Thymus (tissue), 11 donors: Measurements from ENCODE around the gene PM20D2. TPM values are rescaled to one million over a fixed set of nuclear protein-coding genes. Genes with fewer than 3 reads are reported as not detected.
"Not testable (repeated sequence)": the region's sequence is repeated elsewhere in the genome, so short reads cannot be mapped to it uniquely, and the experiment has no call there.

ENCODE experiments used
- DNase-seq, 9 donors: peaks; one replicate each; pipeline ENCODE4 v3.0.0-alpha.2; 2013; ENCODE audit warnings: low spot score in 9 of 9, low read depth in 6 of 9, missing footprints in 1 of 9
- H3K27ac ChIP-seq, 2 donors: one replicate each; pipeline ENCODE4 v1.5.1; 2013; ENCODE audit warnings: control low read depth in 1 of 2, low read depth in 1 of 2, low read length in 1 of 2, mild to moderate bottlenecking in 1 of 2, moderate library complexity in 1 of 2
- H3K27me3 ChIP-seq, 2 donors: one replicate each; pipeline ENCODE4 v1.5.1; 2013; ENCODE audit warnings: low read length in 1 of 2; ENCODE audit not compliant: control insufficient read depth in 2 of 2, insufficient read depth in 1 of 2
- H3K36me3 ChIP-seq, 2 donors: one replicate each; pipeline ENCODE4 v1.5.1; 2013; ENCODE audit warnings: low read length in 1 of 2, mild to moderate bottlenecking in 1 of 2, moderate library complexity in 1 of 2; ENCODE audit not compliant: control insufficient read depth in 2 of 2, insufficient read depth in 2 of 2
- H3K4me1 ChIP-seq, 2 donors: one replicate each; pipeline ENCODE4 v1.5.1; 2013; ENCODE audit warnings: low read length in 2 of 2; ENCODE audit not compliant: control insufficient read depth in 2 of 2, insufficient read depth in 2 of 2
- H3K4me3 ChIP-seq, 2 donors: one replicate each; pipeline ENCODE4 v1.5.1; 2013; ENCODE audit warnings: low read length in 2 of 2, control low read depth in 1 of 2, mild to moderate bottlenecking in 1 of 2
- H3K9me3 ChIP-seq, 2 donors: one replicate each; pipeline ENCODE4 v1.5.1; 2013; ENCODE audit warnings: low read length in 1 of 2, mild to moderate bottlenecking in 1 of 2; ENCODE audit not compliant: control insufficient read depth in 2 of 2, insufficient read depth in 1 of 2
- WGBS: extraction: QIAGEN DNeasy Blood & Tissue Kit; methylation state at CpG from one replicate; pipeline ENCODE4 v1.1.7; 2013; 5-methylcytosine and 5-hydroxymethylcytosine counted together
- polyA plus RNA-seq: library from polyadenylated mRNA; stranded (reverse); fragments of 200-250 nt; gene quantifications from one replicate; pipeline ENCODE4 v1.2.3, GENCODE V29; 2013
- total RNA-seq: library from RNA; stranded (reverse); fragments of 120-200 nt; gene quantifications from one replicate; pipeline ENCODE4 v1.2.4, GENCODE V29; 2013
- donor health status: healthy.

PM20D2 gene
- total and polyA plus RNA-seq, 2 donors = 17.2 to 19.2 TPM

DNA sequence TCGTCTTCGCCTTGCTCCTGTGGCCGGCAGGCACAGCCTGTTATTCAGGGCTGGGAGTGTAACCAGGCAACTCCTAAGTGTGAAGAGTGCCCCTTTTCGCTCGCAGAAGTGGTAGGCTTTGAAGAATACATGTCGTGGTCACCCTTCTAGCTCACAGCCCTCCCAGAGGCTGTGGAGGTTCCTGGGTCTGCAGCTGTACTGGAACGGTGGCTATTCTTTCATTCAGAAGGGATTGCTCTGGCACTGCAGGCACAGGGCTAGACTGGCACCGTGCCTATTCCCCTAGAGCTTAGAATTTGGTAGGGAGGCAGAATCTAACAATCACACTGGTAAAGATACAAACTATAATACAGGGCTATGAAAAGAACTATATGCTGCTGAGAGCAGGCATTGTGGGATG lies 26.9 kb upstream of the PM20D2 start:
- 76% methylated on average over 8 of the region's 8 CpGs for WGBS
- H3K36me3 ChIP-seq = no peaks in the 10 kb centered on the region
- no peaks in the 10 kb centered on the region for H3K9me3 ChIP-seq
- H3K4me3 ChIP-seq = no peak overlapping the region
- peaks cover 3 to 36% of the 10 kb centered on the region in 2 donors for H3K27me3 ChIP-seq
- H3K4me1 ChIP-seq = peaks cover 4 to 13% of the 10 kb centered on the region in 2 donors
- H3K27ac ChIP-seq = no peak overlapping the region
- no peak for DNase-seq

DNA sequence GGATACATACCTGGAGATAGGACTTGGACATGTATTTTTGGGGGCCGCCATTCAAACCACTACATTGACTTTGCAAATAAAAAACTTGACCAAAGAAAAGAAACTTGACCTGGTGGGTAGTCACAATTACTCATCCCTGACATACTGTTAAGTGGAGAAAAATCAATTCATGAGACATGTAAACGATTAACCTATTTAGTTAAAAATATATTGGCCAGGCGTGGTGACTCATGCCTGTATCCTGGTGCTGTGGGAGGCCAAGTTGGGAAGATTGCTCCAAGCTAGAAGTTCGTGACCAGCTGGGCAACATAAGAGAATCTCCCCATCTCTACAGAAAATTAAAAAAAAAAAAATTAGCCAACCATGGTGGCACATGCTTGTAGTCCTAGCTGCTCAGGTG lies 25.5 kb upstream of the PM20D2 start:
- no peaks in the 10 kb centered on the region for H3K9me3 ChIP-seq
- no peak overlapping the region for H3K27ac ChIP-seq
- WGBS = 97% methylated on average over 4 of the region's 4 CpGs
- H3K4me1 ChIP-seq = peaks cover 4 to 13% of the 10 kb centered on the region in 2 donors
- H3K4me3 ChIP-seq = no peak overlapping the region
- no peaks in the 10 kb centered on the region for H3K36me3 ChIP-seq
- DNase-seq = no peak
- peaks cover 3 to 36% of the 10 kb centered on the region in 2 donors for H3K27me3 ChIP-seq

DNA sequence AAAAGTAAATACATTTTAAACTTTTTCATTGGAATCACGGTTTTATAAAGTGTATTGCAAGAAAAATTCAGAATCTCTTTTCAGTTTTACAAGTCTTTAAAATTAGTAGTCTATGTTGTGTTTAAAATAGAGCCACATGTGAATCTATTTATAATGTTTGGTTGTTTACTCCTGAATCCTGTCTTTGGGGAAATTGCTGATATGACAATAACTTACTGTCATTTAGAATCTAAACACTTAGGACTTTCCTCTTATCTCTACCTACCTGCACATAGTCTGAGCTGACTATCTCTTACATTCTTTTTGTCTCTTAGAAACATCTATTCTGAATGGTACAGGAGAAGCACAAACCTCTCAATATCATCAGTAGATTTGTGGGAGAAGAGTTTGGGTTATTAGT lies 23.9 kb upstream of the PM20D2 start:
- Histone ChIP-seq H3K36me3 (no peaks in the 10 kb centered on the region), H3K27ac (no peak overlapping the region), H3K9me3 (no peaks in the 10 kb centered on the region), H3K4me1 (peaks cover 4 to 11% of the 10 kb centered on the region in 2 donors), H3K27me3 (peaks cover under 1 to 27% of the 10 kb centered on the region in 2 donors), H3K4me3 (no peak overlapping the region)
- no peak for DNase-seq
- WGBS = 95% methylated on average over 1 of the region's 1 CpG

DNA sequence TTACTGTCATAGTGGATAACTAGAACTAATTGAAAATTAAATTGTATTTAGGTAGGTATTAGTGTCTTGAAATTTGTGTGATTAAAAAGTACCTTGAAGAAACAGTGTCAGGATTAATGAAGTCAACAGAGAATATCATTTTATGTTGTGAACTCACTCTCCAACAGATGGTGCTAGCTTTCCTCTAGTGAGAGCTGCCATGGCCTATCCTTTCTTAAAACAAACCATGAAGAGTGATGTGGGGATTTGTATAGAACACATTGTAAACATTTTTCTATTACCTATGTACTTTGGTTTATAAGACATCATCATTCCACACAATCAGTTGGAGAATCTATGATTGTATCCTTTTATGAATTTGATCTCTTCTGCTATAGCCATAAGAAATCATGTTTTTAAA lies 23.2 kb upstream of the PM20D2 start:
- peak in 4 of 9 donors; percentile 15 to 62 (median 26) for DNase-seq
- H3K9me3 ChIP-seq = no peaks in the 10 kb centered on the region
- H3K36me3 ChIP-seq = no peaks in the 10 kb centered on the region
- H3K4me3 ChIP-seq = no peak overlapping the region
- peaks cover 0 to 8% of the 10 kb centered on the region in 2 donors for H3K4me1 ChIP-seq
- peaks cover 0 to 20% of the 10 kb centered on the region in 2 donors for H3K27me3 ChIP-seq
- no peak overlapping the region for H3K27ac ChIP-seq

DNA sequence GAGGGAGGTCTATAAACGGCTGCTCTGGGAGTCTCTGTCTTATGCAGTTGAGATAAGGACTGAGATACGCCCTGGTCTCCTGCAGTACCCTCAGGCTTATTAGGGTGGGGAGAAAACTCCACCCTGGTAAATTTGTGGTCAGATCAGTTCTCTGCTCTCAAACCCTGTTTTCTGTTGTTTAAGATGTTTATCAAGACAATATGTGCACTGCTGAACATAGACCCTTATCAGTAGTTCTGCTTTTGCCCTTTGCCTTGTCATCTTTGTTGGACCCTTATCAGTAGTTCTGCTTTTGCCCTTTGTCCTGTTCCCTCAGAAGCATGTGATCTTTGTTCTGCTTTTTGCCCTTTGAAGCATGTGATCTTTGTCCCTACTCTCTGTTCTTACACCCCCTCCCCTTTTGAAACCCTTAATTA lies 17.6 kb upstream of the PM20D2 start:
- H3K27me3 ChIP-seq, H3K4me3 ChIP-seq, H3K27ac ChIP-seq, H3K9me3 ChIP-seq, H3K4me1 ChIP-seq, H3K36me3 ChIP-seq, DNase-seq: not testable (repeated sequence)
- WGBS = 95% methylated on average over 2 of the region's 2 CpGs

DNA sequence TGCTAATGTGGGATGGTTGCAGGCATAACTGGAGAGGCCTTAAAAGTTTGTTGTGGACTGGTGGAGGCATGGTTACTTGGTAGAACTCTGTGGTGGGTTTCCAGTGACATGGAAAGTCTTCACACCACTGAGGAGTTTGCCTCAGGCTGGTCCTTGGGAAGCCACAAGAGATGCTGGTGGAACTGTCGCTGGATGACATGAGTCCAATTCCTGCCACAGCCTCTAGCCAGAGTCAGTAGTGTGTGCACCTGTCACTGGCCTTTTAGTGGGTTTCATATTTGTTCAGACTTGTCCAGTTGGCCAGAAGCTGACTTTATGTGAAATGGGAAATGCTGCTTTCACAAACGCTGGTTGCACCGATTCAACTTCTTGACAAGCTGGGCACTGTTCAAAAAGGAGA lies 14.3 kb upstream of the PM20D2 start:
- Histone ChIP-seq H3K4me3 (no peak overlapping the region), H3K36me3 (no peaks in the 10 kb centered on the region), H3K4me1 (no peaks in the 10 kb centered on the region), H3K27me3 (no peaks in the 10 kb centered on the region), H3K27ac (no peak overlapping the region), H3K9me3 (no peaks in the 10 kb centered on the region)
- no peak for DNase-seq
- 97% methylated on average over 3 of the region's 3 CpGs for WGBS

DNA sequence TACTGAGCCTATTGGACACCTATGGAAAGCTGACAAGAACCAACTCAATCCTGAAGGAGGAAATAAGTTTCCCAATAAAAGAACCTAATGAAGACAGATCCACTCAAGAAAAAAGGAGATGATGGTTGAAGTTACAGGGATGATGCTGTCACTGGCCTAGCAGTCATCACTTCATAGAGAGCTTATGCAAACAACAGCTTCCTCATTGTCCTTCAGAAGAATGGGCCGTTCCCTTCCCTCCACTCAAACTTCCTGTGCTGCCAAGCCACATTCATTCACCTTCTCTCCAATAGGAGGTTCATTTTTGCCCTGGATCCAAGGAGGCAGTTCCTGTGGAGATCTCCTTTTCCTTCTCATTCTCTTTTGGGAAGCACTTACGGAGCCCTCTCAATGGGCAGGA lies 13.8 kb upstream of the PM20D2 start:
- WGBS = 91% methylated on average over 2 of the region's 2 CpGs
- Histone ChIP-seq H3K4me1 (no peaks in the 10 kb centered on the region), H3K9me3 (no peaks in the 10 kb centered on the region), H3K36me3 (no peaks in the 10 kb centered on the region), H3K4me3 (no peak overlapping the region), H3K27ac (no peak overlapping the region), H3K27me3 (no peaks in the 10 kb centered on the region)
- no peak for DNase-seq

DNA sequence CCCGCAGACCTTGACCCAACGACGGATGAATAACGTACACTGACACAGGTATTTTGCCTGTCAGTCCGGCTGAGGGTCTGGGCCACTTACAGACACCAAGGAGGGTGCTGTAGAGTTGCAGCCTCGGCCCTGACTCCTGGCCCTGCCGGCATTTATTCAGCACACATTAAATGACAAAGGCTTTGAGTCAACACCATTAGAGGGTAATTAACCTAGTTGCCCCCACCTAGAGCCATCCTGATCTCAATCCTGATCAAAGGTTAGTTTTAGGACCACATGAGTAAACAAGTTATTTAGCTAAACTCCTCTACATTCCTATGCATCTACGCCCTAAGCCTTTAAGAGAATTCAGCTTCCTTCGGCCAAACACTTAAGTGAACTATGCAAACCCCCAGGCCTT lies 11.9 kb upstream of the PM20D2 start:
- 97% methylated on average over 9 of the region's 9 CpGs for WGBS

DNA sequence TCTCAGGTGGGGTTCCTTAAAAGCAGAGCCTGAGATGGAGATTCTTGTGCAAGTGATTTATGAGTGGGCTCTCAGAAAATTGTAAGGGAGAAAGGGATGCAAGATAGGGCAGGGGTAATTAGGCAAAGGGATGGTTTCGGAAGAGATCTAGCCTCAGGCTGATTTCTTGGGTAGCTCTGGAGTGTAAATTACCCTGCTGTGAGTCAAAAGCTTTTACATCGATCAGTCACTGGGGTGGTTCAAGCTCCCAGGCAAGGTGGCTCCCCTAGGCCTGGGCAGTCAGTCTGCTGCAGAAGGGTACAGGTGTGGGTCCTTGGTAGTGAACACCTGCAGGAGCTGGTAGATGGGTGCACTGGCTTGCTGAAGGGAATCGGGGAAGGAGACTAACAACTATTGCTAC lies 11.1 kb upstream of the PM20D2 start:
- DNase-seq = no peak
- Histone ChIP-seq H3K9me3 (no peaks in the 10 kb centered on the region), H3K4me3 (no peak overlapping the region), H3K27ac (no peak overlapping the region), H3K4me1 (no peaks in the 10 kb centered on the region), H3K27me3 (no peaks in the 10 kb centered on the region), H3K36me3 (no peaks in the 10 kb centered on the region)
- WGBS = 95% methylated on average over 3 of the region's 3 CpGs

More for the DNA sequence above, 11.9 kb upstream of the PM20D2 start:
- Histone ChIP-seq H3K4me3 (no peak overlapping the region), H3K27me3 (no peaks in the 10 kb centered on the region), H3K9me3 (no peaks in the 10 kb centered on the region), H3K27ac (no peak overlapping the region), H3K4me1 (no peaks in the 10 kb centered on the region), H3K36me3 (no peaks in the 10 kb centered on the region)
- DNase-seq = no peak

DNA sequence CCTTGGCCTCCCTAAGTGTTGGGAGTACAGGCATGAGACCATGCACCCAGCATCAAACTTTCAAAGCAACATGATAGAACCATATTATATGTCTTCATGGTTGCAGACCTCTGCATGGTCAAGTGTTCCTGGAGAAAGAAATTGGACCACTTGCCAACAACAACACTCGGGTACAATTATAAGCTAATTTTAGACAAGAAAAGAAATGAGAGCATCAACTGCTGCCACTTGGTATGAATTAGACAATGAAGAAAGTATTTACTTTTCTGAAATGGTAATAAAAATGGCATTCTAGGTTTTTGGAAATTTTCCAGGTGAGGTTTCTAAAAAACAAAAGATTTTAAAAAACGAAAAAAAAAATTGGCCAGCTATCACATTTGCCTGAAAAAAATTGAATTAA lies 7.7 kb upstream of the PM20D2 start:
- no peak for DNase-seq
- no peak overlapping the region for H3K27ac ChIP-seq
- H3K9me3 ChIP-seq = no peaks in the 10 kb centered on the region

More for the DNA sequence above, 7.7 kb upstream of the PM20D2 start:
- Histone ChIP-seq H3K4me1 (no peaks in the 10 kb centered on the region), H3K4me3 (no peak overlapping the region), H3K27me3 (no peaks in the 10 kb centered on the region), H3K36me3 (no peaks in the 10 kb centered on the region)
- WGBS = 89% methylated on average over 2 of the region's 2 CpGs
